ENCODE measurements around the gene FBXW8.

Gene FBXW8

DNA sequence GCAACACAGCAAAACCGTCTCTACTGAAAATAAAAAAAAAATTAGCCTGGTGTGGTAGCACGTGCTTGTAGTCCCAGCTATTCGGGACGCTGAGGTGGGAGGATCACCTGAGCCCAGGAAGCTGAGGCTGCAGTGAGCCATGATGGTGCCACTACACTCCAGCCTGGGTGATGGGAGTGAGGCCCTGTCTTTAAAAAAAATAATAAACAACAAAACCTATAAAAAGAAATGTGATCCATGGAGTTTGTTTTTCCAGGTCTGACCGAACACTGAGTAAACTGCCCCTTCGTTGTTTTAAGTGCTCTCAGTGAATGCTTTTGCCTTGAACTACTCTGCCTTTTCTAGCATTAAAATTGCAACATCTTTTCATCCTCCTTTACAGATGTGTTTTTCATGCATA, 111.7 kb downstream of the FBXW8 start:
- DNase-seq: no peak
- Mint-ChIP-seq H3K4me1 (peaks cover 58% of the 10 kb centered on the region), H3K27ac (peak overlapping the region; percentile 64), H3K27me3 (ENCODE audit: low read depth, poor library complexity) (peaks cover 3% of the 10 kb centered on the region), H3K9me3 (no peaks in the 10 kb centered on the region), H3K4me3 (peak overlapping the region; percentile 5), H3K36me3 (ENCODE audit: low read depth) (peaks cover 38% of the 10 kb centered on the region)
- TF ChIP-seq, protein P1, sequence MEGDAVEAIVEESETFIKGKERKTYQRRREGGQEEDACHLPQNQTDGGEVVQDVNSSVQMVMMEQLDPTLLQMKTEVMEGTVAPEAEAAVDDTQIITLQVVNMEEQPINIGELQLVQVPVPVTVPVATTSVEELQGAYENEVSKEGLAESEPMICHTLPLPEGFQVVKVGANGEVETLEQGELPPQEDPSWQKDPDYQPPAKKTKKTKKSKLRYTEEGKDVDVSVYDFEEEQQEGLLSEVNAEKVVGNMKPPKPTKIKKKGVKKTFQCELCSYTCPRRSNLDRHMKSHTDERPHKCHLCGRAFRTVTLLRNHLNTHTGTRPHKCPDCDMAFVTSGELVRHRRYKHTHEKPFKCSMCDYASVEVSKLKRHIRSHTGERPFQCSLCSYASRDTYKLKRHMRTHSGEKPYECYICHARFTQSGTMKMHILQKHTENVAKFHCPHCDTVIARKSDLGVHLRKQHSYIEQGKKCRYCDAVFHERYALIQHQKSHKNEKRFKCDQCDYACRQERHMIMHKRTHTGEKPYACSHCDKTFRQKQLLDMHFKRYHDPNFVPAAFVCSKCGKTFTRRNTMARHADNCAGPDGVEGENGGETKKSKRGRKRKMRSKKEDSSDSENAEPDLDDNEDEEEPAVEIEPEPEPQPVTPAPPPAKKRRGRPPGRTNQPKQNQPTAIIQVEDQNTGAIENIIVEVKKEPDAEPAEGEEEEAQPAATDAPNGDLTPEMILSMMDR (IDR thresholded peaks at IDR 0.05): no peak

DNA sequence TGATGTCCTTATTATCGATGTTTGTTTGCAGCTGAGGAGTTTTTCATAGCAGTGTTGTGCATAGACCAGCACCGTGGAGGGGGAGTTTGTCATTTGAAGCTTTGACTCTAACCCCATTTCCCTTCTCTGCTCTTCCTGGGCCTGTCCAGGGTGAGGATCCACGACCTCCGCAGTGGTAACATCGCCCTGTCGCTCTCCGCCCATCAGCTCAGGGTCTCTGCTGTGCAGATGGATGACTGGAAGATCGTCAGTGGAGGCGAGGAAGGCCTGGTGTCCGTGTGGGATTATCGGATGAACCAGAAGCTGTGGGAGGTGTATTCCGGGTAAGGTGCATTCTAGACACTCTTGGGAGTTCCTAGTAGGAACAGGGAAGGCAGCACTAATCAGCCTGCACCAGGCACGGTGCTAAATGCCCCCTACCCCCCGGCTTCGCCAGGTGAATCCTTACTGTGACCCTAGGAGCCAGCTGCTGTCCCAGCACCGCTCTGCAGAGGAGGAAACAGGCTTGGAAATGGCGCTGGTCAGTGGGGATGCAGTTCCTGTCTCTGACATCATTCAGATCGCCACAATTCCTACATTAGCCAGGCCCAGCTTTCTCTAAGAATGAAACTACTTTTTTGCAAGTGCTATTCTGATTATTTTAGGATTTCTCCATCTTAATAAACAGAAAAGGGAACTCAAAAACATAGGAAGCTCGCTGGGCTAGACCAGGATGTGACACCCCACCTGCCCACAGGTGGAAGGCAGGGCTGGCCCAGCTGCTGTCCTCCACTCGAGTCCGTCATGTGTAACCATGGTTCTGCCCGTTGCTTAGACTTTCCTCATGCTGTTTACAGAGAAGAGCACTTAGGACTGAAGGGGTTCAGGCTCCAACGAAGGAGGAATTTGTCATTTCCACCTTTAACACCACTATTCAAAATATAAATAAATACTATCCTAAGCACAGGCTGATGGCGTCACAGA, 113.5 kb downstream of the FBXW8 start:
- no peak overlapping the region for H3K4me3 Mint-ChIP-seq
- H3K4me1 Mint-ChIP-seq: peaks cover 58% of the 10 kb centered on the region
- no peak for DNase-seq
- peaks cover 3% of the 10 kb centered on the region for H3K27me3 Mint-ChIP-seq (ENCODE audit: low read depth, poor library complexity)
- H3K9me3 Mint-ChIP-seq: no peaks in the 10 kb centered on the region
- H3K36me3 Mint-ChIP-seq (ENCODE audit: low read depth): peaks cover 30% of the 10 kb centered on the region
- peak overlapping the region; percentile 17 for H3K27ac Mint-ChIP-seq
- TF ChIP-seq, protein P1 (IDR thresholded peaks at IDR 0.05): no peak

DNA sequence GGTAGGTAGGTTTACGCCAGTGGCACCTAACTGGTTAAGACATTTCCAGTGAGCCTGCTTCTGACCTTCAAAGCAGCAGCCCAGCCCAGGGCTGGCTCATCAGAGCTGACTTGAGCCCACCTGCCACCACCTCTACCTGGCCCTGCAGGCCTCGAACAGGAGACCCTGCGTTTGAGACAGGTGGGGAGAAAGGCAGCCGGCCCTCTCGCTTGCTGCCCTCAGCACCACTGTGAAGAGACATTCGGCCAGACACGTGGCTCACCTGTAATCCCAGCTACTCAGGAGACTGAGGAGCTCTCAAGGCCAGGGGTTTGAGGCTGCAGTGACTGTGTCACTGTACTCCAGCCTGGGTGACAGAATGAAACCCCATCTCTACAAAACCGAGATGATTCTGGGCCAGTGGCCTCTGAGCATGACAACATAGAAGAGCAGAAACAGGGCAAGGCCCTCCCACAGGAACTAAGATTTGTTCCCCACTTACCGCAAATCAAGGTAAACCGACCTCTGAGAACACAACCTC, 114.3 kb downstream of the FBXW8 start:
- no peak for DNase-seq

DNA sequence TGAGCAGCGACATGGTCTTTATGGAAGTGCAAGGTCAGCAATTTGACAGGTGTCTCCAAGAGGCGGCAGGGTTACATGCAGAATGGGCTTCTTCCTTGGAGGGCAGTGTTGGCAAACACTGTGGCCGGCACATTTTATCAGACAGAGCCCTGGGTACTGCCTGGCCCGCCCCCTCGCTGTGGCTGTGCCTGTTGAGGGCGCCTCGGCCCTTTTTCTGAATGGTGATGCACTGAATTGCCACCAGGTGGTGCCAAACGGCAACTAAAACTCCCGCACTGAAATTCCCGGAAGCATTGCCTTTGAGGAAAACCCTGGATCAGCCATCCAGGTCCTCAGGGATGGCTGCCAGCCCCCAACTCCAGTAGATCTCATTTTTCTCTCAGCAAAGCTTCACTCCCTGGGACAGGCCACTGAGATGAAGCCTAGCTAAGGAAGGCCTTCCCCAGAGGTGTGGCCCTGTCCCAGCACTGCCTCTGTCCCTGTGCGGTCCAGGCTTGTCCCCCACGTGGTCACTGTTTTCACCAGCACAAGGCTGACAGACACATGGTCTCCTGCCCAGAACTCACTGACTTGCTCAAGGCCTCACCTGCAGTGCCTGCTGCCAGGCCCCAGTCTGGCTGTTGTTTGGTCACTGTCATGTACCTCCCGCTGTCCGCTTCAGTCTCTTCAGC, 114.9 kb downstream of the FBXW8 start:
- Mint-ChIP-seq H3K4me3 (no peak overlapping the region), H3K9me3 (no peaks in the 10 kb centered on the region), H3K27ac (no peak overlapping the region), H3K27me3 (ENCODE audit: low read depth, poor library complexity) (peaks cover 5% of the 10 kb centered on the region), H3K4me1 (peaks cover 61% of the 10 kb centered on the region), H3K36me3 (ENCODE audit: low read depth) (peaks cover 27% of the 10 kb centered on the region)
- TF ChIP-seq, protein P1 (IDR thresholded peaks at IDR 0.05): peak; percentile 89
- DNase-seq: peak; percentile 80

More for the DNA sequence above, 114.3 kb downstream of the FBXW8 start:
- Mint-ChIP-seq H3K36me3 (ENCODE audit: low read depth) (peaks cover 28% of the 10 kb centered on the region), H3K27me3 (ENCODE audit: low read depth, poor library complexity) (peaks cover 3% of the 10 kb centered on the region), H3K4me3 (no peak overlapping the region), H3K9me3 (no peaks in the 10 kb centered on the region), H3K4me1 (peaks cover 61% of the 10 kb centered on the region), H3K27ac (peak overlapping the region; percentile 16)
- TF ChIP-seq, protein P1 (IDR thresholded peaks at IDR 0.05): no peak

DNA sequence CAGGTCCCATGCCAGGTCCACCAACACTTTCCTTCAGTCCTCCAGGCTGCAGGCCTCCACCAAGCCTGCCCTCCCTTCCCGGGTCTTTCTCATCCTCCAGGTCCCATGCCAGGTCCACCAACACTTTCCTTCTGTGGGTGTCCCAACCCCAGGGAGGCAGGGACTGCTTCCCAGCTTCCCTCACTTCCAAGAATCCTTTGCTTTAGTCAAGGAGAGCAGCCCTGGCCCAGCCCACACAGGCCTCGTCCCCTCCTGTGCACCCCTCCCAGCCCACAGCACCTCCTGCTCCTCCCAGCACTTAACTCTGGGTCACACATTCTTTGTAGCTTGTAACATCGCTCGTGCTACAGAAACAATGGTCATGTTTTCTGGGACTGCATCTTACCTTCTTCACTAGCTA, 115.6 kb downstream of the FBXW8 start:
- Mint-ChIP-seq H3K4me3 (no peak overlapping the region), H3K27ac (no peak overlapping the region), H3K4me1 (peaks cover 61% of the 10 kb centered on the region), H3K36me3 (ENCODE audit: low read depth) (peaks cover 27% of the 10 kb centered on the region), H3K27me3 (ENCODE audit: low read depth, poor library complexity) (peaks cover 2% of the 10 kb centered on the region), H3K9me3 (no peaks in the 10 kb centered on the region)
- TF ChIP-seq, protein P1 (IDR thresholded peaks at IDR 0.05): no peak
- no peak for DNase-seq

Measured in nephron progenitor cell (in vitro differentiated cells).